Peyer's patch (tissue), 4 donors: ENCODE measurements around the gene ADAP1. TPM values are rescaled to one million over a fixed set of nuclear protein-coding genes. Genes with fewer than 3 reads are reported as not detected.

Source experiments
- DNase-seq, 3 donors: peaks; one replicate each; pipeline ENCODE4 v3.0.0-alpha.2; 2017 to 2019
- H3K27ac ChIP-seq, 4 donors: fragments of 200-600 bp; sonication (generic); one replicate each; pipeline ENCODE4 v1.5.1; 2016 to 2019
- H3K27me3 ChIP-seq, 2 donors: fragments of 200-600 bp; sonication (generic); one replicate each; pipeline ENCODE4 v1.5.1; 2019
- H3K36me3 ChIP-seq, 3 donors: fragments of 200-600 bp; sonication (generic); one replicate each; pipeline ENCODE4 v1.5.1; 2016 to 2019
- H3K4me1 ChIP-seq, 4 donors: fragments of 200-600 bp; sonication (generic); one replicate each; pipeline ENCODE4 v1.5.1; 2016 to 2019
- H3K4me3 ChIP-seq, 4 donors: fragments of 200-600 bp; sonication (generic); 1 replicate in 3 of 4; 2 replicates in 1 of 4; pipeline ENCODE4 v1.5.1; 2016 to 2019; ENCODE audit warnings: mild to moderate bottlenecking in 1 of 4
- H3K9me3 ChIP-seq, 4 donors: fragments of 200-600 bp; sonication (generic); one replicate each; pipeline ENCODE4 v1.5.1; 2016 to 2019; ENCODE audit warnings: mild to moderate bottlenecking in 1 of 4
- CTCF ChIP-seq, 6 experiments: fragments of 450-650 bp in 4 of 6; fragments of 200-600 bp in 2 of 6; sonication (generic) in 1 of 6; IDR thresholded peaks; one replicate each; pipeline ENCODE4 v1.5.1; 2017 to 2019; ENCODE audit warnings: antibody characterized with exemption in 6 of 6, mild to moderate bottlenecking in 3 of 6, moderate library complexity in 1 of 6
- POLR2A ChIP-seq, 2 donors: fragments of 450-650 bp; IDR thresholded peaks; one replicate each; pipeline ENCODE4 v1.5.1; 2017; ENCODE audit warnings: antibody characterized with exemption in 2 of 2, mild to moderate bottlenecking in 2 of 2, moderate library complexity in 2 of 2
- total RNA-seq, 4 donors: library from RNA; depleted of rRNA; stranded (reverse); fragments of >200 nt; gene quantifications; one replicate each; pipeline ENCODE4 v1.1.0, GENCODE V29; 2016

The ADAP1 gene
- total RNA-seq, 4 donors from 2014 or later: 102 to 146 (median 133) TPM

- Histone ChIP-seq H3K4me1 (peaks cover 0 to 4% (median 0%) of the 10 kb centered on the region in 4 donors), H3K36me3 (peaks cover 0 to 37% (median 0%) of the 10 kb centered on the region in 3 donors), H3K27ac (no peak overlapping the region), H3K4me3 (no peak overlapping the region), H3K9me3 (no peaks in the 10 kb centered on the region), H3K27me3 (no peaks in the 10 kb centered on the region)
- DNase-seq: no peak
- TF ChIP-seq POLR2A (IDR thresholded peaks at IDR 0.05) (no peak), CTCF (IDR thresholded peaks at IDR 0.05) (no peak)
These were observed 69.1 kb downstream of the ADAP1 start for GRCh38 chr7:885261-885892.

GRCh38 chr7:884191-885003, 70.1 kb downstream of the ADAP1 start:
- H3K4me3 ChIP-seq: no peak overlapping the region
- no peak for DNase-seq

DNA sequence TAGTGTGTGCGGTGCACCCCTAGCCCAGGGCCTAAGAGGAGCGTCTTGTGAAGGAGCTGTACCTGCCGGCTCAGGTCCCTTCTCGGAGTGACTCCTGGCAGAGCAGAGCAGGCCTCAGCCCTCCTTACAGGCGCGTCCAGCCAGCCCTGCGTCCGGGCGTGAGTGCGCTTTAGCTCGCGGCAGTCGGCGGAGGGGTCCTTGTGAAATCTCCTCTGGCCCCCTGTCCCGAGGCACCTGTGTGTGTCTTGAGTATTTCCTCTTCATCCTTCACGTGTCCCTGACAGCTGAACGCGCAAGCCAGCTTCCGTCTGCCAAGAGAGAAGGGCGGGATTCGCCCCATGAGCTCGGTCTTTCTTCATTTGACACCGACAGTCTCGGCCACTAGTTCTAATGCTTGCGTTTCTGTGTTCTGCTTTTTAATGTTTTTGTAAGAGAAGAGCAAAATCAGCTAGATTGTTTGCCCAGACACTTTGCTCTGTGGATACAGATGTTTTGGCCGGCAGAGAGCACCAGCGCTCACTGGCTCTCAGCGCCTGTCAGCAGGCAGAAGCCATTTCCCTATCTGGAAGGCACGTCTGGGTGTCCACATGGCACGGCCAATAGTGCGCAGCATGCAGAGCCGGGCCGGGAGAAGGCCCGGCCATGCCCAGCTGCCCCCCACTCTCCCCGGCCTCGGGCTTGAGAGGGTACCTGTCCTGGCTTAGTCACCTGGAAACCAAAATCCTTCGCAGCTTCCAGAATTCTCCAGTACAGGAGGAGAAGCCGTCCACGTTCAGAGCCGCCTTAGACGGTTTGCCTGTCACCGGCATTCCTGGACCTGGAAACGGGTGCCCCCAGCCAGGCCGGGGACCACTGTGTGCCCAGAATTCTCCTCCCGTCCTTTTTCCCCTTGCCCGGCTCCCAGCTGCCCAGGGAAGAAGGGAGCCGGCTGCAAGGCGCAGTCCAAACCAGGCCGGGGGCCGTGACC, 71.1 kb downstream of the ADAP1 start:
- Histone ChIP-seq H3K27ac (no peak overlapping the region), H3K36me3 (peaks cover 0 to 36% (median 0%) of the 10 kb centered on the region in 3 donors), H3K9me3 (no peaks in the 10 kb centered on the region), H3K27me3 (no peaks in the 10 kb centered on the region), H3K4me3 (no peak overlapping the region), H3K4me1 (peaks cover 0 to 16% (median 0%) of the 10 kb centered on the region in 4 donors)
- TF ChIP-seq CTCF (IDR thresholded peaks at IDR 0.05) (no peak), POLR2A (IDR thresholded peaks at IDR 0.05) (no peak)
- DNase-seq: no peak

More at GRCh38 chr7:884191-885003, 70.1 kb downstream of the ADAP1 start:
- H3K9me3 ChIP-seq: no peaks in the 10 kb centered on the region
- no peaks in the 10 kb centered on the region for H3K27me3 ChIP-seq
- peaks cover 0 to 38% (median 0%) of the 10 kb centered on the region in 3 donors for H3K36me3 ChIP-seq
- peaks cover 0 to 6% (median 0%) of the 10 kb centered on the region in 4 donors for H3K4me1 ChIP-seq
- TF ChIP-seq POLR2A (IDR thresholded peaks at IDR 0.05) (no peak), CTCF (IDR thresholded peaks at IDR 0.05) (no peak)
- H3K27ac ChIP-seq: no peak overlapping the region

GRCh38 chr7:882336-883035, 72.0 kb downstream of the ADAP1 start:
- Histone ChIP-seq H3K4me1 (peaks cover 0 to 22% (median 3%) of the 10 kb centered on the region in 4 donors), H3K9me3 (no peaks in the 10 kb centered on the region), H3K27ac (no peak overlapping the region), H3K4me3 (no peak overlapping the region), H3K27me3 (no peaks in the 10 kb centered on the region), H3K36me3 (peaks cover 0 to 27% (median 0%) of the 10 kb centered on the region in 3 donors)
- DNase-seq: no peak
- TF ChIP-seq POLR2A (IDR thresholded peaks at IDR 0.05): no peak
- no peak for TF ChIP-seq CTCF (IDR thresholded peaks at IDR 0.05)
